A549 (cell line): ENCODE measurements around the gene MEDAG.

ENCODE experiments used
- CHD2 ChIP-seq: fragments of 150-350 bp; IDR thresholded peaks from 2 replicates; pipeline ENCODE4 v1.6.1; 2014; ENCODE audit warnings: low read length; ENCODE audit not compliant: partially characterized antibody
- RFX5 ChIP-seq: fragments of 450-650 bp; IDR thresholded peaks from 2 replicates; pipeline ENCODE4 v1.7.1; 2014; ENCODE audit warnings: antibody characterized with exemption, mild to moderate bottlenecking, moderate library complexity
- TF ChIP-seq, protein P1 (sequence below): fragments of >200 bp; sonication (Bioruptor Twin); formaldehyde crosslinking; IDR thresholded peaks from 3 replicates; pipeline ENCODE4 v1.5.1; 2016
- TF ChIP-seq, protein P2 (sequence below): fragments of >200 bp; sonication (Bioruptor Twin); formaldehyde crosslinking; IDR thresholded peaks from 3 replicates; pipeline ENCODE4 v1.6.1; 2016

DNA sequence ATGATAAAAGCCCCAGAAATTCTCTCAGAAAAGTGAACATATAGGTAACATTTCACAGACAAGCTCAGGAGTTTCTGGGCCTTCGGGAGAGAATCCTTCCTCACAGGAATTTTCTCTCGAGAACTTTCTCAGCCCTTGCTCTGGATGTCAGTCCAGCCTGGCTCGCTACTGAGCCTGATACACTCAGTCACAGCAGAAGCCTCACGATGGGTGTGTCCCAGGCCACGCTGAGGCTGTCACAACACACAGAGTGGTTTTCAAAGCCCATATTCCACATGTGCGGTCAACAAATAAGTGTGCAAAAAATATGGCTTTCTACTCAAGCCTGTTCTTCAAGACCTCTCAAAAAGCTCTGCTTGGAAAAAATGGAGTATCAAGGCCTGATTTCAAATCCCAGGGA is 31.5 kb upstream of the MEDAG start:
- TF ChIP-seq RFX5: no peak
- no peak for TF ChIP-seq CHD2
- TF ChIP-seq, protein P1, sequence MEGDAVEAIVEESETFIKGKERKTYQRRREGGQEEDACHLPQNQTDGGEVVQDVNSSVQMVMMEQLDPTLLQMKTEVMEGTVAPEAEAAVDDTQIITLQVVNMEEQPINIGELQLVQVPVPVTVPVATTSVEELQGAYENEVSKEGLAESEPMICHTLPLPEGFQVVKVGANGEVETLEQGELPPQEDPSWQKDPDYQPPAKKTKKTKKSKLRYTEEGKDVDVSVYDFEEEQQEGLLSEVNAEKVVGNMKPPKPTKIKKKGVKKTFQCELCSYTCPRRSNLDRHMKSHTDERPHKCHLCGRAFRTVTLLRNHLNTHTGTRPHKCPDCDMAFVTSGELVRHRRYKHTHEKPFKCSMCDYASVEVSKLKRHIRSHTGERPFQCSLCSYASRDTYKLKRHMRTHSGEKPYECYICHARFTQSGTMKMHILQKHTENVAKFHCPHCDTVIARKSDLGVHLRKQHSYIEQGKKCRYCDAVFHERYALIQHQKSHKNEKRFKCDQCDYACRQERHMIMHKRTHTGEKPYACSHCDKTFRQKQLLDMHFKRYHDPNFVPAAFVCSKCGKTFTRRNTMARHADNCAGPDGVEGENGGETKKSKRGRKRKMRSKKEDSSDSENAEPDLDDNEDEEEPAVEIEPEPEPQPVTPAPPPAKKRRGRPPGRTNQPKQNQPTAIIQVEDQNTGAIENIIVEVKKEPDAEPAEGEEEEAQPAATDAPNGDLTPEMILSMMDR: no peak
- TF ChIP-seq, protein P2, sequence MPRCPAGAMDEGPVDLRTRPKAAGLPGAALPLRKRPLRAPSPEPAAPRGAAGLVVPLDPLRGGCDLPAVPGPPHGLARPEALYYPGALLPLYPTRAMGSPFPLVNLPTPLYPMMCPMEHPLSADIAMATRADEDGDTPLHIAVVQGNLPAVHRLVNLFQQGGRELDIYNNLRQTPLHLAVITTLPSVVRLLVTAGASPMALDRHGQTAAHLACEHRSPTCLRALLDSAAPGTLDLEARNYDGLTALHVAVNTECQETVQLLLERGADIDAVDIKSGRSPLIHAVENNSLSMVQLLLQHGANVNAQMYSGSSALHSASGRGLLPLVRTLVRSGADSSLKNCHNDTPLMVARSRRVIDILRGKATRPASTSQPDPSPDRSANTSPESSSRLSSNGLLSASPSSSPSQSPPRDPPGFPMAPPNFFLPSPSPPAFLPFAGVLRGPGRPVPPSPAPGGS: no peak
